Gastrocnemius medialis (tissue), 4 donors: Measurements from ENCODE around the gene PI3.

ENCODE experiments used
- POLR2A ChIP-seq, 2 donors: fragments of 450-650 bp; IDR thresholded peaks; one replicate each; pipeline ENCODE4 v1.6.1; 2017; ENCODE audit warnings: antibody characterized with exemption in 2 of 2, mild to moderate bottlenecking in 2 of 2, moderate library complexity in 2 of 2
- TF ChIP-seq, protein P1 (sequence below), 5 experiments: fragments of 450-650 bp in 3 of 5; fragments of 200-600 bp in 2 of 5; sonication (generic) in 2 of 5; IDR thresholded peaks in 4 of 5; conservative IDR thresholded peaks in 1 of 5; 1 replicate in 4 of 5; 2 replicates in 1 of 5; pipeline ENCODE4 v1.5.1; 2016 to 2019; ENCODE audit warnings: antibody characterized with exemption in 5 of 5, mild to moderate bottlenecking in 3 of 5, moderate library complexity in 3 of 5

DNA sequence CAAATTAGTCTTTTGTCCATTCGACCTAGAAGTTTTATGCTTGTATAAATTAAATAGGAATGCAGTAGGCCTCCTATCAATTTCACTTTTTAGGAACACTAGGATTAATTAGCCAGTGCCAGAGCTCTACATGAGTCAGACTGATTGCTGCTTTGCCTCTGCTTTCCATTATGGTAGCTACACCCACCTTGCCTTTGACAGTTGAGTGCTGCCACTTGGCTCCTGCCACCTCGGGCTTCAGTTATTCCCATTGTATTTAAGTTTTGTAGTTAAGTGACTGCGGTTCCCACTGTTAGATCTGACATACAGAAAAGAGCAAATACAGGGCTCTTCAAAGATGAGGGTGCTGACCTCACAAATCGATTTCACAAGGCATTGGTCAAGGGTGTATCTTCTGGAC, 33.9 kb upstream of the PI3 start:
- TF ChIP-seq, protein P1, sequence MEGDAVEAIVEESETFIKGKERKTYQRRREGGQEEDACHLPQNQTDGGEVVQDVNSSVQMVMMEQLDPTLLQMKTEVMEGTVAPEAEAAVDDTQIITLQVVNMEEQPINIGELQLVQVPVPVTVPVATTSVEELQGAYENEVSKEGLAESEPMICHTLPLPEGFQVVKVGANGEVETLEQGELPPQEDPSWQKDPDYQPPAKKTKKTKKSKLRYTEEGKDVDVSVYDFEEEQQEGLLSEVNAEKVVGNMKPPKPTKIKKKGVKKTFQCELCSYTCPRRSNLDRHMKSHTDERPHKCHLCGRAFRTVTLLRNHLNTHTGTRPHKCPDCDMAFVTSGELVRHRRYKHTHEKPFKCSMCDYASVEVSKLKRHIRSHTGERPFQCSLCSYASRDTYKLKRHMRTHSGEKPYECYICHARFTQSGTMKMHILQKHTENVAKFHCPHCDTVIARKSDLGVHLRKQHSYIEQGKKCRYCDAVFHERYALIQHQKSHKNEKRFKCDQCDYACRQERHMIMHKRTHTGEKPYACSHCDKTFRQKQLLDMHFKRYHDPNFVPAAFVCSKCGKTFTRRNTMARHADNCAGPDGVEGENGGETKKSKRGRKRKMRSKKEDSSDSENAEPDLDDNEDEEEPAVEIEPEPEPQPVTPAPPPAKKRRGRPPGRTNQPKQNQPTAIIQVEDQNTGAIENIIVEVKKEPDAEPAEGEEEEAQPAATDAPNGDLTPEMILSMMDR (IDR thresholded peaks at IDR 0.05 in 4 of 5, conservative IDR thresholded peaks at IDR 0.05 in 1 of 5) = no peak
- no peak for TF ChIP-seq POLR2A (IDR thresholded peaks at IDR 0.05)
